ENCODE results near the gene ZSCAN20. TPM values are rescaled to one million over a fixed set of nuclear protein-coding genes. Genes with fewer than 3 reads are reported as not detected.

ZSCAN20 gene
- total and polyA plus RNA-seq, 8 donors: 4.3 to 5.3 (median 4.8) TPM

GRCh38 chr1:33527934-33528333 is 55.5 kb downstream of the ZSCAN20 start:
- H3K36me3 ChIP-seq: no peaks in the 10 kb centered on the region
- DNase-seq (no peak), ATAC-seq (no peak)
- no peaks in the 10 kb centered on the region for H3K9me3 ChIP-seq
- TF ChIP-seq, protein P1, sequence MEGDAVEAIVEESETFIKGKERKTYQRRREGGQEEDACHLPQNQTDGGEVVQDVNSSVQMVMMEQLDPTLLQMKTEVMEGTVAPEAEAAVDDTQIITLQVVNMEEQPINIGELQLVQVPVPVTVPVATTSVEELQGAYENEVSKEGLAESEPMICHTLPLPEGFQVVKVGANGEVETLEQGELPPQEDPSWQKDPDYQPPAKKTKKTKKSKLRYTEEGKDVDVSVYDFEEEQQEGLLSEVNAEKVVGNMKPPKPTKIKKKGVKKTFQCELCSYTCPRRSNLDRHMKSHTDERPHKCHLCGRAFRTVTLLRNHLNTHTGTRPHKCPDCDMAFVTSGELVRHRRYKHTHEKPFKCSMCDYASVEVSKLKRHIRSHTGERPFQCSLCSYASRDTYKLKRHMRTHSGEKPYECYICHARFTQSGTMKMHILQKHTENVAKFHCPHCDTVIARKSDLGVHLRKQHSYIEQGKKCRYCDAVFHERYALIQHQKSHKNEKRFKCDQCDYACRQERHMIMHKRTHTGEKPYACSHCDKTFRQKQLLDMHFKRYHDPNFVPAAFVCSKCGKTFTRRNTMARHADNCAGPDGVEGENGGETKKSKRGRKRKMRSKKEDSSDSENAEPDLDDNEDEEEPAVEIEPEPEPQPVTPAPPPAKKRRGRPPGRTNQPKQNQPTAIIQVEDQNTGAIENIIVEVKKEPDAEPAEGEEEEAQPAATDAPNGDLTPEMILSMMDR (IDR thresholded peaks at IDR 0.05): no peak
- no peaks in the 10 kb centered on the region for H3K4me1 ChIP-seq
- intact Hi-C loops (cut with DNase I): no loop called here
- no peaks in the 10 kb centered on the region for H3K27me3 ChIP-seq
- no peak overlapping the region for H3K27ac ChIP-seq
- no peak overlapping the region for H3K4me3 ChIP-seq

- TF ChIP-seq, protein P1 (IDR thresholded peaks at IDR 0.05): no peak
- ATAC-seq: no peak
- DNase-seq: no peak
Measured at GRCh38 chr1:33529957-33530356, 57.5 kb downstream of the ZSCAN20 start.

DNA sequence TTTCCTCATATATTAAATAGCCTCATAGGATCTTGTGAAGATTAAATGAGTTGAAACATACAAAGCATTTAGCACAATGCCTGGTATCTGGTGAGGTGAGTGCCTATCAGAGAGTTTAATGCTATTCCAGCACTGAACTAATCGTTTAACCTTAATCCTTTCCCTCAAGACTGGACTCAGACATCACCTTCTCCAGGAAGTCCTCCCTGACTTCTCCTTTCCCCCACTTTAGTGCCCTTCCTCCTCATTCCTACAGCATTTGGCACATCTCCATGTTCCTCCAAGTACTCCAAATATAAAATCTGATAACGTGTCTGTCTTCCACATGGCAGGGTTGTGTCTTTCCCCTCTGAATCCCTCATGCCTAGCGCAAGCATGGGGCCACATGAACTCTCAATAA is 59.8 kb downstream of the ZSCAN20 start:
- ATAC-seq (no peak), DNase-seq (no peak)
- no peaks in the 10 kb centered on the region for H3K9me3 ChIP-seq
- no peak overlapping the region for H3K4me3 ChIP-seq
- H3K36me3 ChIP-seq: no peaks in the 10 kb centered on the region
- TF ChIP-seq, protein P1 (IDR thresholded peaks at IDR 0.05): no peak
- H3K4me1 ChIP-seq: no peaks in the 10 kb centered on the region
- intact Hi-C loops (cut with DNase I): no loop called here
- no peaks in the 10 kb centered on the region for H3K27me3 ChIP-seq
- no peak overlapping the region for H3K27ac ChIP-seq

More at GRCh38 chr1:33529957-33530356, 57.5 kb downstream of the ZSCAN20 start:
- Histone ChIP-seq H3K4me1 (no peaks in the 10 kb centered on the region), H3K27ac (no peak overlapping the region), H3K4me3 (no peak overlapping the region), H3K27me3 (no peaks in the 10 kb centered on the region), H3K36me3 (no peaks in the 10 kb centered on the region), H3K9me3 (no peaks in the 10 kb centered on the region)
- intact Hi-C loops (cut with DNase I): no loop called here

GRCh38 chr1:33532936-33533335 is 60.5 kb downstream of the ZSCAN20 start:
- H3K27ac ChIP-seq: no peak overlapping the region
- H3K4me1 ChIP-seq: no peaks in the 10 kb centered on the region
- DNase-seq: no peak
- no peaks in the 10 kb centered on the region for H3K9me3 ChIP-seq
- H3K36me3 ChIP-seq: no peaks in the 10 kb centered on the region
- intact Hi-C loops (cut with DNase I): no loop called here
- no peak overlapping the region for H3K4me3 ChIP-seq
- H3K27me3 ChIP-seq: no peaks in the 10 kb centered on the region
- TF ChIP-seq, protein P1 (IDR thresholded peaks at IDR 0.05): no peak
- ATAC-seq: no peak

DNA sequence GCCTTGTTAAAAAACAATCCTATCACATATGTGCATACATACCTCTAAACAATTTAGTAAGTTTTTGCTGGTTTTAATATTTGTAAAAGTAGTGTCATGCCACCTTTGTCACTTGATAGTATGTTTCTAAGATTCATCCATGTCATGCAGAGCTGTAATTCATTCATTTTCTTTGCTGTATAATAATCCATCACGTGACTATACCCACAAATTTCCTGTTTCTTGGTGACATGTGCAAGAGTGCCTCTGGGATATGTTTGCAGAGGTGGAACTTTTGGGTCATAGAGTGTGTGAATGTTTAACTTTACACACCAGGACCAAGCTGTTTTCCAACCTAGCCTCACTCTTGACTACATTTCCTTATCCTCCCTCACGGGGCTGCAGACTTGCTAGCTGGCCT is 62.9 kb downstream of the ZSCAN20 start:
- no peaks in the 10 kb centered on the region for H3K4me1 ChIP-seq
- H3K4me3 ChIP-seq: no peak overlapping the region
- no peak for DNase-seq
- intact Hi-C loops (cut with DNase I): no loop called here
- ATAC-seq: no peak
- H3K36me3 ChIP-seq: no peaks in the 10 kb centered on the region
- TF ChIP-seq, protein P1 (IDR thresholded peaks at IDR 0.05): no peak
- H3K9me3 ChIP-seq: no peaks in the 10 kb centered on the region
- no peaks in the 10 kb centered on the region for H3K27me3 ChIP-seq
- no peak overlapping the region for H3K27ac ChIP-seq

Data from left lung (tissue), 10 donors.